ENCODE results near the gene TOP3A. TPM values are rescaled to one million over a fixed set of nuclear protein-coding genes. Genes with fewer than 3 reads are reported as not detected.
"Not testable (repeated sequence)": the region's sequence is repeated elsewhere in the genome, so short reads cannot be mapped to it uniquely, and the experiment has no call there.

TOP3A gene
- total and polyA plus RNA-seq, 2 donors (not counting 1 experiment from before 2014, with no cell fraction given), result 13.4 to 55.8 TPM

GRCh38 chr17:18300725-18301480, 13.9 kb downstream of the TOP3A start:
- Histone ChIP-seq H3K9ac (ENCODE audit: low read length) (no peak overlapping the region), H4K20me1 (ENCODE audit: control insufficient read depth, insufficient read depth, low read length, poor library complexity, severe bottlenecking) (no peaks in the 10 kb centered on the region), H3K27ac (ENCODE audit: low read length in 2 of 2) (no peak overlapping the region), H3K27me3 (replicated peaks in 1 of 4; ENCODE audit: control extremely low read depth in 1 of 4, control insufficient read depth in 3 of 4, insufficient read depth in 4 of 4, low read length in 3 of 4) (no peaks in the 10 kb centered on the region), H2AFZ (ENCODE audit: insufficient read depth, low read depth, low read length, poor library complexity, severe bottlenecking) (no peak overlapping the region), H3K4me1 (ENCODE audit: control insufficient read depth in 2 of 2, insufficient read depth in 2 of 2, low read length in 2 of 2) (peaks cover 8 to 17% of the 10 kb centered on the region in 2 donors), H3K79me2 (ENCODE audit: control insufficient read depth, insufficient read depth, low read length) (no peaks in the 10 kb centered on the region), H3K4me3 (ENCODE audit: control extremely low read depth in 1 of 5, extremely low read depth in 1 of 5, insufficient read depth in 1 of 5, low read depth in 2 of 5, low read length in 4 of 5) (no peak overlapping the region), H3K36me3 (replicated peaks in 1 of 2; ENCODE audit: control extremely low read depth in 1 of 2, control insufficient read depth in 1 of 2, extremely low read depth in 1 of 2, insufficient read depth in 2 of 2, low read length in 1 of 2) (peaks cover 12 to 48% of the 10 kb centered on the region in 2 experiments), H3K9me3 (ENCODE audit: control extremely low read depth in 1 of 3, control insufficient read depth in 2 of 3, insufficient read depth in 1 of 3, low read length in 2 of 3) (no peaks in the 10 kb centered on the region), H3K4me2 (replicated peaks; ENCODE audit: low read depth, low read length, poor library complexity, severe bottlenecking) (no peak overlapping the region)
- WGBS (ENCODE audit: insufficient coverage), result 95% methylated on average over 8 of the region's 8 CpGs
- peak overlapping the region; percentile 37 for H3K27ac Mint-ChIP-seq
- intact Hi-C loops (cut with micrococcal nuclease), result no loop called here
- ATAC-seq (ENCODE audit: low read depth) (no peak), DNase-seq (no peak)
- peaks cover 18% of the 10 kb centered on the region for H3K4me1 Mint-ChIP-seq
- H3K9me3 Mint-ChIP-seq (ENCODE audit: insufficient read depth), result no peaks in the 10 kb centered on the region
- no peak for TF ChIP-seq CTCF (IDR thresholded peaks at IDR 0.05)
- TF ChIP-seq EZH2 (IDR thresholded peaks at IDR 0.05; ENCODE audit: borderline replicate concordance, insufficient read depth, low read depth, low read length, poor library complexity, severe bottlenecking), result no peak
- no peaks in the 10 kb centered on the region for H3K27me3 Mint-ChIP-seq
- no peak overlapping the region for H3K4me3 Mint-ChIP-seq
- ChIA-PET POLR2A (no interaction called here), CTCF (interaction anchor here (0.8 to 1.0 kb wide), 2 partner anchors 8 to 53 kb away, joined by 3 to 4 read pairs; no protein-coding TSS in a partner anchor)

- peaks cover 19% of the 10 kb centered on the region for H3K4me1 Mint-ChIP-seq
- H3K27ac Mint-ChIP-seq; H3K4me3 ChIP-seq (ENCODE audit: control extremely low read depth in 1 of 5, extremely low read depth in 1 of 5, insufficient read depth in 1 of 5, low read depth in 2 of 5, low read length in 4 of 5); H3K9me3 ChIP-seq (ENCODE audit: control extremely low read depth in 1 of 3, control insufficient read depth in 2 of 3, insufficient read depth in 1 of 3, low read length in 2 of 3); H3K9ac ChIP-seq (ENCODE audit: low read length); H2AFZ ChIP-seq (ENCODE audit: insufficient read depth, low read depth, low read length, poor library complexity, severe bottlenecking); ATAC-seq (ENCODE audit: low read depth); H3K4me2 ChIP-seq (replicated peaks; ENCODE audit: low read depth, low read length, poor library complexity, severe bottlenecking); H3K27me3 ChIP-seq (replicated peaks in 1 of 4; ENCODE audit: control extremely low read depth in 1 of 4, control insufficient read depth in 3 of 4, insufficient read depth in 4 of 4, low read length in 3 of 4); H3K27ac ChIP-seq (ENCODE audit: low read length in 2 of 2); H3K79me2 ChIP-seq (ENCODE audit: control insufficient read depth, insufficient read depth, low read length); H4K20me1 ChIP-seq (ENCODE audit: control insufficient read depth, insufficient read depth, low read length, poor library complexity, severe bottlenecking); POLR2A ChIA-PET; DNase-seq; H3K9me3 Mint-ChIP-seq (ENCODE audit: insufficient read depth); intact Hi-C loops (cut with micrococcal nuclease); H3K27me3 Mint-ChIP-seq; CTCF ChIA-PET; H3K4me3 Mint-ChIP-seq: not testable (repeated sequence)
- H3K36me3 ChIP-seq (replicated peaks in 1 of 2; ENCODE audit: control extremely low read depth in 1 of 2, control insufficient read depth in 1 of 2, extremely low read depth in 1 of 2, insufficient read depth in 2 of 2, low read length in 1 of 2), result peaks cover 12 to 35% of the 10 kb centered on the region in 2 experiments
- H3K4me1 ChIP-seq (ENCODE audit: control insufficient read depth in 2 of 2, insufficient read depth in 2 of 2, low read length in 2 of 2), result peaks cover 8 to 17% of the 10 kb centered on the region in 2 donors
- WGBS (ENCODE audit: insufficient coverage), result 97% methylated on average over 5 of the region's 30 CpGs
Observed at GRCh38 chr17:18298061-18298460, 16.7 kb downstream of the TOP3A start.
